Glomerular visceral epithelial cell (primary cell): ENCODE measurements around the gene LRRTM1.

Experiments
- DNase-seq: peaks from one replicate; pipeline ENCODE4 v3.0.0-alpha.2; 2016; ENCODE audit errors: extremely low spot score

The LRRTM1 gene

DNA sequence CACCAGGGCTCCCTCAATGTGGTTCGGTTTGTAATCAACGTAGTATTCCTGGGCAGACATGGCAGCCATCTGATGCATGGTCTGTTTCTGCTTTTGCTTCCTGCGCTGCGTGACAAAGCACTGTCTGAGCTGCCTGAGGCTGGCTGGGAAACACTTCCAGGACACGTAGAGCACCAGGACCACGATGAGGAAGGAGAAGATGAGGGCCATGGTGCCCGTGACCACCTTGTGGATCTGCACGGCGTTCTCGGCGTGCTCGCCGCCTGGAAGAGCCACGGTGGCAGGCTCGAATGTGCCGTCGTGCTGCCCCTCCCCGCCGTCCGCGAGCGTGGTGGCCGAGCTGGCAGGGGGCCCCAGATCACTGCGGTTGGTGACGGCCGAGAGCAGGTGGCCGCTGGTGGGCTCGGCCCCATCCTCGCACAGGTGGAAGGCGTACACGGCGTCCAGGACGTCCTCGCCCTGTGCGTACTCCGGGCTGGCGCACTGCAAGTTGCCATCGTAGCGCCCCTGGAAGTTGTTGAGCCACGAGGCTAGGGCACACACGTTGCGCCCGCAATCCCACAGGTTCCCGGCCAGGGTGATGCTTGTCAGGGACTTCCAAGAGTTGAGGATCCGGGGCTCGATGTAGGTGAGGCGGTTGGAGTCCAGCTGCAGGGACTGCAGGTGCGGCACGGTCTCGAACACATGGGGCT, 2.1 kb downstream of the LRRTM1 start:
- DNase-seq, result no peak

DNA sequence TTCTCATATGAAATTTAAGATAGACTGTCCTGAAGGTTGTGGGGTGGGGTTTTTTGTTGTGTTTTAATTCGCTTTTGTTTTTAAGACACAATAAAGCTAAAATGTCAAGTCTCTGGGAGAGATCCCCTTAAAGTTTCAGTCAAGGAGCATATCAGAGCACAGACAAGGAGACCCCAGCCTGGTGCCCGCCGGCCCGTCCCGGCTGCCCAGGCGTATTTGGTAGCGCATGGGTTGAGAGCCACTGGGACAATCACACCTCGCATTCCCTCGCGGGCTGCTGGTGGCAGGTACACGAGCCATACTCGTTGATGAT, 2.6 kb downstream of the LRRTM1 start:
- DNase-seq, result no peak

DNA sequence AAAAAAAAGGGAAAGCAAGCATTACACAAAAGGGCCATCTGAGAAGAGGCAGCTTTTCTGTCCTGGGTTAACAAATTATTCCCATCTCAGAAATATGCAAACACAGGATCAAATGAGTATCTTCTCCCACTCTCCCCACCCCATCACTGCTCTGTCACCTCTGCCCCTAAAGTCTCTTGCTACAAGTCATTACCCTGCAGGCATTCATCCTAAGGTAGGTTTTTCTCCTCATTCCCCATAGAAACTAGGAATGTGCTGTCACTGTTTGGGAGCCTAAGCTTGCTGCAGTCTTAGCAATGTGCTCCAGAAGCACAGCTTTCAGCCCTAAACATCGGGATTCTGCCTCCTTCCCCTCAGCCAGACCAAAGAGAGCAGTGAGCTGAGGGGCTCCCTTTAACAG, 3.6 kb downstream of the LRRTM1 start:
- DNase-seq, result no peak

DNA sequence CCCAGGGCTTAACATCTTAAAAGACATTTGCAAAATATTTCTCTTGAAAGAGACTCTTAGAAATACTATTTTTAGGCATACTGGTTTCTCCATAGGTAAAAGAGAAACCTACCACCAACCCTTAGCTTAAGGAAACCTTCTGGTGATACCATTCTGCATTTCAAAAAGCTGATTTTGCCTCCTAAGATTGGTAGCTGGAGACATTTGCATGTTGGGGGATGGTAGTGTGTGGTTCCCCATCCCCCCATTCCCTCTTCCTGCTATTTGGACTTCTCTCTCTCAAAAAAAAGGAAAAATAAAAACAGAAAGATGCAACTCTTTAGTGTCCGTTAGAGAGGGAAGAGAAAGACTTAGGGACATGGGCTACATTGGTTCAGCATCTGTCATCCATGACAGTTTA, 4.2 kb downstream of the LRRTM1 start:
- no peak for DNase-seq

DNA sequence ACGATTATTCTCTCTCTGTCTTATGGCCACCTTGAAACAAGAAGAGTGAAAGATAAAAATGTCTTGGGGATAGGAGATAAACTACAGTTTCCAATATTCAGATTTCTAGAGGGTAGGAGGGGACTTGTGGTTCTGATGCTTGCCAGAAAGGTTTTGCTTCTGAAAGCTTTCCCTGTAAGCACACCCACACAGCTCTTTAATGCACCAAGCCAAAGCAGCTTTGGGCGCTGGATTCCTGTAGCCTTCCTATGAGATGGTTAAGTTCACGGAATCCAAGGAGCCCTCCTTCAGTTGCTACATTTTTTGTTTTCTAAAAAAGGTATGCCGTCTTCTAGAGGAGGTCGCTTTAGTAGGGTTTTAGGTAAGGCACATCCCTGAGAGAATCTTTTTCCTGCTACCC, 4.9 kb downstream of the LRRTM1 start:
- no peak for DNase-seq

DNA sequence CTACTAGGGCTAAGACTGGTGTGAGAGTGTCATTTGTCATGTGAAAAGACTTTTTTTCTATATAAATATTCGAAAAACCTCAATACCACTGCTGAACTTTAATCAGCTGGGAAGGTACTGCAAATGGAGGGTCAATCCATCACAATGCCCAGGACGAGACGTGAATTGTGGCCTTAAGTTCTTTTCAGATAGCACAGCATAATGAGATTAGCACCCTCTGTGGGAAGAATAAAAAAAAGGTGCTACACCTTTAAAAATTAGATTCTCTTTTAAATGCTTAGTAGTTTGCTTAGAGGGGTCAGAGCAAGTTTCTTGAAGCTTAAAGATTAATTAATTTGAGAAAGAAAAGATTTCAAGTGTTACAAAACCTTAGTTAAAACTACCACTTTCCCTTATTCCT, 5.6 kb downstream of the LRRTM1 start:
- DNase-seq, result no peak

DNA sequence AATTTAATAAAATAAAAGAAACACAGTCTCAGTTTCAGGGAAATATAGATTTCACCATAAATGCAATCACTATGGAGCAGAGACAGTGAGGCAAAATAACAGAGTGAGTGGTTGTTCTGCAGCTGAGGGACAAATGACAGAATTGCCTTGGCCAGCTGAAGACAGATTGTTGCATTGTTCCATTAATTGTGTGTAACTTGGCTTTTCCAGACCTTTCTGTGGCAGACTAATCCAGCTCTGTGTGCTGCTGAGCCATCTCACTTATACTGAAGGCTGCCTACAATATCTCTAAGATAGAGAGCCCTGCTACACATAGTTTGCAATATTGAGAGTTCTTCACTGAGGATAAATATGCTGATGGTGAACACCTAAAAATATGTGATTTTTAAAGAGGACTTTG, 11.5 kb downstream of the LRRTM1 start:
- DNase-seq, result no peak

DNA sequence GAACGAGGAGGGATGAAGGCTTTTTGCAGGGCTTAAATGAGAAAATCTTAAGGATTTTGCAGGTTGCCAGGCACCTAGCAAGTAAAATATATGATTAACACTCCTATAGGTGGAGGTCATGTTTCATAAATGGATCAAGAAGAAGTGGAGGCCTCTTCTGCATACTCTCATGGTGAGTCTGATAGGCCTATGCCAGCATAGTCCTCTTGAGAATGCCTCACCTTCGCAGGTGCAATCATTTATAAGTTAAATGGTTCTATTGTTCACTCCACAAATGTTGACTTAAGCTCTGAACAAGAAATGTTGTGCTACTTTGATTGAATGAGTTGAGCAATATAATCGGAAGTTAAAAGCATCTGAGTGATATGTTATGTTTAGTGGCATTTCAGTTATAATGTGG, 12.1 kb downstream of the LRRTM1 start:
- no peak for DNase-seq

DNA sequence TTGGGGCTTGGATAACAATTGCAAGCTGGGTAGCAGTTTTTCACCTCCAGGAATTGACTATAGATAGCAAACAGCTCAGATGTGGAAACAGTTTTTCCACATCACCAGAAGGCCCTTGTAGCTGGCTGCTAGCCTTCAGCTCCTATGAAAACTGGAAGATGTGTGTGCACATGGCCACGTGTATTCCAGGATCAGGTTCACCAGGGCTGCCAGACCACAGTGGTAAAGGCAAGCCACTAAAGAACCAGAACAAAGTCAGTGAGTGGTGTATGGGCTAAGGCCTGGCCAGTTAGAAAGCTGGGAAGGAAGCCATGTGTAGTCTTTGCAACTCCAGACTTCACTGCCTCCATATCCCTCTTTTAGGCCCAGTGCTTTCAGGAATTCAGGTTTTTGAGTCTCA, 12.9 kb downstream of the LRRTM1 start:
- DNase-seq, result no peak

DNA sequence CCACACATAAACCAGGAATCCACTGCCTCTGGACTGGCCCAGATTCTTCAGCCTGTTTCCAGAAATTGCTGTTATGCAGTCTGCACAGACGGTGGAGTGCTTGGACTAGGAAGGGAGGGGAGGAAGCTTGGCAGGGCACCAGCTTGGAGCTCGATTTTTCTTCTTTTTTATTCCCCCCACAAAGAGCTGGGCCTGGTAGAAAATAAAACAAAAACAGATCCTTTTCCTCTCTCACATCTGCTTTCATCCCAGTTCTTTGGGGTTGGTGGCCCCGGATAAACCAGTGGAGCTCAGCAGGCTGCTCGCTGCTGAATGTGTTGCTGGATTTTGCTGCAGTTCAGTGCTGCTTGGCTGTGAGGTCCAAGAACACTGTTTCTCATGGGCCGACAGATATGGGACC, 16.0 kb downstream of the LRRTM1 start:
- DNase-seq, result no peak

DNA sequence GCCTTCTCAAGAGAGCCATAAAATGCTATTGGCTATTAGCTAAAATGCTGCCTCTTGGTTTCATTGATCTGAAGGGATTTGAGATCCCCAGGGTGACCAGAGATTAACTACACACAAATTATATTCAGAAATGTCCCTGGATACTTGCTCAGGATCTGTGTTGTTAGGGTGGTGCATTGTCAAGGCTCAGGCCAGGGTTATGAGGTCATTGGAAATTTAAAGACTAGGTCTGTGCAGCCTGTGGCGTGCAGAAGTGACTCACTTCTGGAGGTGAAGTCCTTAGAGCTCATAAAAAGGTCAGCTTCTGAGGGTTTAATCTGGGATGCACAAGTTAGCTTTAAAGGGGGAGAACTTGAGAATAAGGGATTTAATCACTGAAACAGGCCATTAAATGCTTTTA, 23.5 kb downstream of the LRRTM1 start:
- no peak for DNase-seq

DNA sequence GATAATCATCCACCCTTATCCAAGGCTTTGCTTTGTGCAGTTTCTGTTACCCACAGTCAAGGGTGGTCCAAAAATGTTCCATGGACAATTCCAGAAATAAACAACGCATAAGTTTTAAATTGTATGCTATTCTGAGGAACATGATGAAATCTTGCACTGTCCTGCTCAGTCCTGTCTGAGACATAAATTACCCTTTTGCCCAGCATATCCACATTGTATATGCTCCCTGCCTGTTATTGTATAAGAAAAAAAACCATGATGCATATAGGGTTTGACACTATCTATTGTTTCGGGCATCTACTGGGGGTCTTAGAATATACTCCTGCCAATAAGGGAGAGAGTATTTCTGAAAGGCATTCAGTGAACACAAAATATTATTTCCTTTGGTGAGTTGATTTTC, 24.0 kb downstream of the LRRTM1 start:
- DNase-seq, result no peak

DNA sequence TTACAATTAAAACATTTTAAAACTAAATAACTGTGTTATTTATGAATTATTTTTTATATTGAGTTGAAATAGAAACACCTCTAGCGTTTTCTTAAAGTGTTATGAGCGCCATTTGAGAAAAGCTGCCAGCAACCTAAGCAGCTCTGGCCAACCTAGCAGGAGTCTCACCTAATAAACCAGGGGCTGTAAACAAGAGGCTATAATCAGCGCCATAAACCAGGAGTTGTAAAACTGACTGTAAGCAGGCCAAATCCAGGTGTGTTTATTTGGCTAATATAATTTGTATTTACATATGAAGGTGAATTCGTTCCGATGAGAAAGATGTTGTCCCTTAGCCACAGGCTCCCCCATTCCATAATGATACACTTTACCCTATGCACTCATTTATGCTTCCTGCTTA, 34.7 kb downstream of the LRRTM1 start:
- DNase-seq, result no peak

DNA sequence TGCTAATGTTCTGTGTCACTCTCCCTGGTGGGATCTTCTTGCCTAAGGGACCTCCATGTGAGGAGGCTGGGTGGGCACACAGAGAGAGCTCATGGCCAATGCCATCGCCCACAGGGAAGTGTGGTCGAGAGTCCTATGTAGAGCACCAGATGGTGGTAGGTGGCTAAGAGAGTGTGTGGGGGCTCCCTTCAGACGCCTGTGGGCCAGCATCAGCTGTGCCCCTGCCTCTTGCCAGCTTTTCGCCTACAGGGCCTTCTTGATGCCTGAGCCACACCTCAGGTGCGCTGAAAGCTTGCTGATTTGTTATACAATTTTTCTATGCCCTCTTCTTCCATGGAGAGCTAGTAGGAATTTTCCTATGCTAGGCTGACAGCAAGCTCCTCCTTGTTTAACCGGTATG, 38.3 kb downstream of the LRRTM1 start:
- no peak for DNase-seq

DNA sequence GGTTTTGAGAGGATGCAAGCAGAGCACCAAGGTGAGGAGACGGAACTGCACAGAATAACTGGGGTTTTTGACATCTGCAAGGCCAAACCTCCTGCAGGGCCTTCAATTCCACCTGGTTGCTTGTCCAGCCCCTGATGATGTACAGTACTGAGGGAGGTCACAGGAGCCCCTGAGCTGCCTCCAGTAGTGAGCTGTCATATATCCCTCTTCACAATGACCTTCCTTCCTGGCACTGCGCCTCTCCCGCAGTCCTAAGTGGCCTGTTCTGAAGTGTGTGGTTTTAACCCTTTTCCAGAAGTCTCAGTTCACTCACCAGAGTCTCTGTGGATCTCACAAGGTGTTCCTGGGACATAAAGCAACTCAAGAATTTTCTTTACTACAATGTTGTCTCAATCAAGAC, 45.3 kb downstream of the LRRTM1 start:
- no peak for DNase-seq

DNA sequence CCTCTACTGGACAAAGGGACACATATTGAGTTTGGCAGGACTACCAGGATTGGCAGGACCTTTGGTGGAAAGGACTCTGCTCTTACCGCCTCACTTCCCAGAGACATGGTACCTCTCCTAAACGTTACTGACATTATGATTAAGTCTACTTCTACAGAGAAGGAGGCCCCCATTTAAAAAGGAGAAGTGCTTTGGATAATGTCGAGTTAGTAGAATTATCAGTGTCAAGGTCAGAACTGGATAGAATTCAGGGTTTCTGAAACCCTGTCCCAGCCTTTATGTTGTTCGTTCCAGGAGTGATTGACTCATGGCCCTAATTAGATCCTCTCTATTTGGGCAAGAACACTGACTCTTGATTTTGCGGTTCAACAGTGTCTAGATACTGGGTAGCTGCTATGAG, 45.8 kb downstream of the LRRTM1 start:
- DNase-seq, result no peak

DNA sequence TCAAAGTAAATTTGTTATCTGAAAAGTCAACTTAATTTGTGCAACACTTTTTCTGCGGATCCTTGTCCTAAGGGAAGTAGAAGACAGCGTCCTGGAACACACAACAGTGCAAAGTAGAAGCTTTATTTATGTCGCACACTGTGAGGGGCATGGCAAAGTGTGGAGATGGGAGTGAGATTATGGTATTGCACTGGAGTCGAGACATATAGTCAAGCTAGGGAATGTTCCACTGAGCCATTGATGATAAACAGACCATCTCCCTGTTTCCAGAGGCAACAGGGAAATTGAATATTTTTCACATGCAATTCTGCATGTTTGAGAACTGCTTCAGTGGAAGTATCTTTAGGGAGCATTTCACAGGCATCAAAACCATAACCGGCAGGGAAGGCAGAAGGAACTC, 46.2 kb downstream of the LRRTM1 start:
- DNase-seq, result no peak

DNA sequence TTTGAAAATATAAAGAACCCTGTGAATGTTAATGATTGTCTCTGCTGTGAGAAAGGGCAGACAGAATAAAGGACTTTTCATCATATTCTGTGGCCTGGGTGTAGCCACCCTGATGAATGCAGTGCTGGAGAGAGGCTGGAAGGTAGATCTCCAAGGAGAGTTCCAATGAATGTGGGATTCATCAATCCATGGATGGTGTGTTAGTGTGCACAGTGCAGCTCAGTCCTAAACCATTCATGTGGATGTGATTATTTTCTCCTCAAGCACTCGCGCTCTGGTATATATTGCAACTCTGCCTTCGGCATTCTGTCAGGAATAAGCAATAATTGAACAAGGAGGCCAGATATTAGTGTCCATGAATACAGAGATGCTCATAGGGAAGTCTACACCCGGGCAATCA, 47.1 kb downstream of the LRRTM1 start:
- no peak for DNase-seq

DNA sequence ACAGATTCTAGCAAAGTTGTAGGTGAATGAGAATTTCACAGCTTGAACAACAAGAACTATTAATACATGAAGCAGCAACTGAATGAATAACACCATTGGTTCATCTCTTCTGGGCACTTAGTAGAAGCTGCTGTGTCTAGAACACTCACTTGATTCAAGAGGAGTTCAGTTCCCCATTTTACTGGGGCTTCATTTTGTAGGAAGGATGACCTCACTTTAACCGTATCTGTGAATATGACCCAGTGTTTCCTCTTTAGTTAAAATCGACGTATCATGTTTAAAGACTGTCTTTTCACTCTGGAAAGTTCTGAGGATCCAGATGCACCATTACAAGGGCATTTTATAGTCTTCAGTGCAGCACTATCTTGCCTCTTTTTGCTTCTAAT, 47.8 kb downstream of the LRRTM1 start:
- no peak for DNase-seq

DNA sequence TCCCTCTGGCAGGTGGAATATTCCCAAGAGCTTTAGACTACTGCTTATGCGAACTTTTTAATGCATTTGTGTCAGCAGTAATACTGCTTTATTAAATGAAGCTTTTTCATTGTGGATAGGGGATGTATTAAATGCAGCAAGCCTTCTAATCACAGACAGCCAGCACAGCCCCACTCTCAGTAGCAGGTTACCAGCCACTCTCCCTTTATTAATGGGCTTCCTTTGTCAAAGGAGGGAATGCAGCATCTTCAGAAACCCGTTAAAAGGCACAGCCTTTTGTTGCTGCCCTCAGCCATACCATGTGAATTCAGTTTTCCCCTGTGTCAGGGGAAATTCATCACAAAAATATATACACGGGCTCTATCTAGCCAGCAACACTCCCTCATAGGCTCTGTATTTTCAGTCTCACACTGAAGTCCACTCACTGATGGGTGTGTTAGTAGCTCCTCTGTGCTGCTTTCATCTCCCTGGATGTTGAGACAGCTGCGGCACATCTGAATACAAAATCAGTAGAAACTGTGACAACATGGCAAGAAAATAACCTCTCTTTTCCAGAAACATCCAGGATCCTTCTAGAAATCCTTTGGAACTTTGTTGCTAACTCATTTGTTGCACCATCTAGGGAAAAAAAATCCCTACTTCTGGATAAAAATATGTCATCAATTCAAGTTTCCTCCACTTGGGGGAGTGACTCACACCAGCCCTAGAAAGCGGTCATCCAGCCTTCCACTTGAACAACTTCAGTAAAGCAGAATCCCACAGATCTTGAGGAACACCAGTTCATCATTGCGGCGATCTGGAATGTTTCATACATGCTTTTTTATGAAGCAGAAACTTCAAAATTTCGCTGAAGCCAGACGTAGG, 48.4 kb downstream of the LRRTM1 start:
- DNase-seq, result no peak

DNA sequence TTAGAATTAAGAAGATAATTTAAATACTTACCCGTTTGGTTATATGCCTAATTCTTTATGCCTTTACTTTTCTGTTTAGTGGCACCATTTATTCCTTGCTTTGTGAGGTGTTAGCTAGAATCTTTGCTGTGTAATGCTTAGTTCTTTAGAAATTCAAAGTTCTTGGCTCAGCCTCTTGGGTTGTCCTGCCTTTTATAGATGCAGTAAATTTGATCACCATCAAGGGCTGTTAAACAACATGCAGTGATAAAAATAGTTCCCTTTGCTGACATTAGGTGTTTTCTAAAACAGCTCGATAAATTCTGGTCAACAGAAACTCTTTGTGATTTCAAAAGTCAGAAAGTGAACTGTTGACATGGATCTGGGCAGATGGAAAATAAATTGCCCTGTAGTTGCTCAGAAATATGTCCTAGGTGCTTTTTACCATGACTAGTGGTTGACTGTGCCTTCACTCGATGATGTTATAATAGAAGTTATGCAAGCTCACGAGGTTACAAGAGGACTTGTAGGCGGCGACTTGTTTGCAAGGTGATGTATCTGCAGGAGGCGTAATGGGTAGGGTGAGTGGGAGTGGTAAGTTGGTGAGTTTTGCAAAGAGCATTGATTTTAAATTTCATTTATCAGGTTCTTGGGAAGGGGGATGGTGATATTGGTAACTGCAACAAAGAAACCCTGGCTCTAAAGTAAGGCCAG, 52.1 kb downstream of the LRRTM1 start:
- DNase-seq, result no peak
